Trophoblast cell (in vitro differentiated cells and primary cell): ENCODE results near the gene KCNIP4.

Experiments
- DNase-seq, 2 donors: peaks; one replicate each; pipeline ENCODE4 v3.0.0-alpha.2; 2016
- H2AFZ ChIP-seq: 2 replicates; pipeline ENCODE4 v1.6.1; 2013; ENCODE audit warnings: low read length, moderate library complexity, mild to moderate bottlenecking; ENCODE audit not compliant: insufficient read depth, poor library complexity
- H2AK5ac ChIP-seq: 2 replicates; pipeline ENCODE4 v1.6.1; 2013; ENCODE audit warnings: mild to moderate bottlenecking, low read length
- H2BK120ac ChIP-seq: 2 replicates; pipeline ENCODE4 v1.6.1; 2013; ENCODE audit warnings: low read length, mild to moderate bottlenecking, moderate library complexity; ENCODE audit not compliant: insufficient read depth, poor library complexity
- H2BK12ac ChIP-seq: 2 replicates; pipeline ENCODE4 v1.6.1; 2013; ENCODE audit warnings: mild to moderate bottlenecking, low read length, moderate library complexity
- H2BK5ac ChIP-seq: 2 replicates; pipeline ENCODE4 v1.6.1; 2013; ENCODE audit warnings: low read length, low read depth, moderate library complexity, mild to moderate bottlenecking; ENCODE audit not compliant: poor library complexity
- H3K14ac ChIP-seq: 2 replicates; pipeline ENCODE4 v1.6.1; 2013; ENCODE audit warnings: mild to moderate bottlenecking, low read length
- H3K18ac ChIP-seq: 2 replicates; pipeline ENCODE4 v1.6.1; 2013; ENCODE audit warnings: mild to moderate bottlenecking, low read length
- H3K23ac ChIP-seq: 2 replicates; pipeline ENCODE4 v1.6.1; 2013; ENCODE audit warnings: low read length
- H3K27ac ChIP-seq: 2 replicates; pipeline ENCODE4 v1.5.1; 2013; ENCODE audit warnings: low read depth, mild to moderate bottlenecking, inconsistent platforms, low read length, moderate library complexity
- H3K27me3 ChIP-seq: 2 replicates; pipeline ENCODE4 v1.6.1; 2013; ENCODE audit warnings: inconsistent platforms, mild to moderate bottlenecking, low read length, moderate library complexity; ENCODE audit not compliant: insufficient read depth
- H3K36me3 ChIP-seq, 2 experiments: 1 replicate in 1 of 2; 2 replicates in 1 of 2; pipeline ENCODE4 v1.6.1; 2013; ENCODE audit warnings: low read length in 2 of 2, mild to moderate bottlenecking in 2 of 2, moderate library complexity in 1 of 2; ENCODE audit not compliant: insufficient read depth in 2 of 2, control insufficient read depth in 1 of 2
- H3K4ac ChIP-seq: 2 replicates; pipeline ENCODE4 v1.6.1; 2013; ENCODE audit warnings: low read depth, mild to moderate bottlenecking, low read length, moderate library complexity
- H3K4me1 ChIP-seq, 2 experiments: 1 replicate in 1 of 2; 2 replicates in 1 of 2; pipeline ENCODE4 v1.6.1; 2013; ENCODE audit warnings: low read length in 2 of 2, mild to moderate bottlenecking in 2 of 2, moderate library complexity in 1 of 2; ENCODE audit not compliant: insufficient read depth in 2 of 2, control insufficient read depth in 1 of 2
- H3K4me2 ChIP-seq: 2 replicates; pipeline ENCODE4 v1.6.1; 2013; ENCODE audit warnings: inconsistent platforms, mild to moderate bottlenecking, low read length, moderate library complexity
- H3K4me3 ChIP-seq: 2 replicates; pipeline ENCODE4 v1.5.1; 2013; ENCODE audit warnings: mild to moderate bottlenecking, low read depth, low read length, inconsistent platforms
- H3K79me1 ChIP-seq: one replicate; pipeline ENCODE4 v1.6.1; 2013; ENCODE audit warnings: low read length
- H3K79me2 ChIP-seq: 2 replicates; pipeline ENCODE4 v1.6.1; 2013; ENCODE audit warnings: low read length, mild to moderate bottlenecking; ENCODE audit not compliant: control insufficient read depth, insufficient read depth, poor library complexity
- H3K9ac ChIP-seq: 2 replicates; pipeline ENCODE4 v1.6.1; 2013; ENCODE audit warnings: mild to moderate bottlenecking, low read length
- H3K9me3 ChIP-seq: 2 replicates; pipeline ENCODE4 v1.6.1; 2013; ENCODE audit warnings: low read depth, mild to moderate bottlenecking, control low read depth, inconsistent platforms, low read length; ENCODE audit not compliant: insufficient read depth
- H4K12ac ChIP-seq: 2 replicates; pipeline ENCODE4 v1.6.1; 2013; ENCODE audit warnings: low read depth, mild to moderate bottlenecking, low read length, moderate library complexity
- H4K8ac ChIP-seq: 2 replicates; pipeline ENCODE4 v1.6.1; 2013; ENCODE audit warnings: low read depth, mild to moderate bottlenecking, low read length, moderate library complexity
- H4K91ac ChIP-seq: one replicate; pipeline ENCODE4 v1.6.1; 2013; ENCODE audit warnings: low read depth, mild to moderate bottlenecking, low read length, moderate library complexity
- WGBS: extraction: QIAGEN DNeasy Blood & Tissue Kit; methylation state at CpG from one replicate; pipeline ENCODE4 v1.1.7; 2013; ENCODE audit warnings: missing lambda C conversion rate; ENCODE audit not compliant: insufficient read length, insufficient coverage; ENCODE audit errors: extremely low coverage; 5-methylcytosine and 5-hydroxymethylcytosine counted together

Gene KCNIP4

DNA sequence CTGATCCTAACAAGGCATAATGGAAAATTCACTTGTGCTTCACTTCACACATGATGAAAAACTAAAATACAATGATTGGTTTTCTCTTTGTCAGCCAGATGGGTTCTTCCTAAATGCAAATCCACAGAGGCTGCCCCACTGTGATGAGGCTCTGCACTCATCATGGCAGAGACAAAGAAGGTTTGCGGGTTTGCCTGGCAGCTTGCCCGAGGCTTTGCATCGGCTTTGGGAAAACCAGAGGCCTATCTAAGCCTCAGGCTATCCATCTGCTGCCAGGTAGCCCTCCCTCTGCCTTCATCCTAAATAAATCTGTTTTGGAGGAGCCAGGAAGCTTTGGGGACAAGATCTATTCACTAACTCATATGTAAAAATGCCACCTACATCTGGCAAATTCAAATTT is 1004.1 kb downstream of the KCNIP4 start:
- Histone ChIP-seq H3K27me3 (no peaks in the 10 kb centered on the region), H2BK12ac (no peak overlapping the region), H4K12ac (no peak overlapping the region), H3K4me3 (no peak overlapping the region), H4K8ac (no peak overlapping the region), H2BK120ac (no peak overlapping the region), H3K9ac (no peak overlapping the region), H3K4me1 (peaks cover 0 to 3% of the 10 kb centered on the region in 2 experiments), H3K27ac (no peak overlapping the region), H3K9me3 (no peaks in the 10 kb centered on the region), H3K36me3 (no peaks in the 10 kb centered on the region), H3K4ac (no peak overlapping the region), H4K91ac (no peak overlapping the region), H3K23ac (no peak overlapping the region), H3K79me1 (no peaks in the 10 kb centered on the region), H3K4me2 (no peak overlapping the region), H3K18ac (no peak overlapping the region), H3K14ac (no peak overlapping the region), H2BK5ac (no peak overlapping the region), H3K79me2 (no peaks in the 10 kb centered on the region), H2AK5ac (no peak overlapping the region), H2AFZ (no peak overlapping the region)
- no peak for DNase-seq
- WGBS = no CpG with 5 or more reads among the region's 3 CpGs

DNA sequence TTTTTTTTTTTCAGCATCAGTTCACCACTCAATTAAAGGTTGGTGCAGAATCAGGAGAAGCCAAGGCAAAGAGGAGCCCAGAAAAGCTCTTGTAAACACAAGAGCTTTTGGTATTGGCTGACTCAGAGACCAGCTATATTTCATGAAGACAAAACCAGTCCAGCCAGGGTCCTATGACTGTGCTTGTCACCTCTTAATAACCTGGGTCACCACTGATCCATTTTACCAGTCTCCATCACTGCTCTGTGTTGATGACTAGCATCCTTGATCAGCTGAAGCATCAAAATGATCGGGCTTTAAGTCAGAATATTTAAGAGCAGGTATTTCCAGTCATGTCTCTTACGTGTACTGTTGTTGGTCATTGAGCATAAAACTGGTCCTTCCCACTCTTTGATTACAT is 1010.4 kb downstream of the KCNIP4 start:
- Histone ChIP-seq H3K9ac (no peak overlapping the region), H2BK5ac (no peak overlapping the region), H3K23ac (no peak overlapping the region), H3K27ac (no peak overlapping the region), H2AK5ac (no peak overlapping the region), H3K79me2 (no peaks in the 10 kb centered on the region), H3K4me3 (no peak overlapping the region), H3K36me3 (no peaks in the 10 kb centered on the region), H3K18ac (no peak overlapping the region), H3K79me1 (no peaks in the 10 kb centered on the region), H3K4ac (no peak overlapping the region), H3K27me3 (no peaks in the 10 kb centered on the region), H4K91ac (no peak overlapping the region), H2BK12ac (no peak overlapping the region), H3K4me2 (no peak overlapping the region), H2AFZ (no peak overlapping the region), H3K4me1 (no peaks in the 10 kb centered on the region), H3K14ac (no peak overlapping the region), H4K8ac (no peak overlapping the region), H3K9me3 (no peaks in the 10 kb centered on the region), H4K12ac (no peak overlapping the region), H2BK120ac (no peak overlapping the region)
- WGBS = no CpG with 5 or more reads among the region's 2 CpGs
- no peak for DNase-seq

DNA sequence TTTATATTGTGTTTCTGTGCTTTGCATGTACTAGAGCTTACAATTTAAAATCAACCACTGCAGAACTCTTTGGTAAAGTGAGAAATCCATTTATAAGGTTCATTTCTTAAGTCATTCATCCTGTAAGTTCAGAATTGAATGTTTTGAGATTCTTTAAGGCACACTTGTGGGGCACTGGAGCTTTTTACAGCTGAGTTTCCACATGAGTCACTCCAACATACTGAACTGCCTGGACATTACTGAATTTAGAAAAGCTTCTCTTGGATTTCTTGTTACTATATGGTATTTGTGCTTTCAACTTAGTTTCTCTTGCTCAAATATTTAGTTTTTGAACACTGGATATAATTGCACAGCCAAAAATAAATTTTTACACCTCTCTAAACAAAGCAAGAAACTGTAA is 1022.0 kb downstream of the KCNIP4 start:
- no peak overlapping the region for H4K8ac ChIP-seq
- no peak overlapping the region for H2BK5ac ChIP-seq
- H3K79me1 ChIP-seq = no peaks in the 10 kb centered on the region
- H3K9ac ChIP-seq = no peak overlapping the region
- no peak overlapping the region for H4K91ac ChIP-seq
- no peak overlapping the region for H3K14ac ChIP-seq
- no peak overlapping the region for H2BK12ac ChIP-seq
- no peak overlapping the region for H3K4ac ChIP-seq
- H3K79me2 ChIP-seq = no peaks in the 10 kb centered on the region
- H2BK120ac ChIP-seq = no peak overlapping the region
- no peak overlapping the region for H4K12ac ChIP-seq
- H3K9me3 ChIP-seq = no peaks in the 10 kb centered on the region
- peaks cover 5 to 8% of the 10 kb centered on the region in 2 experiments for H3K4me1 ChIP-seq
- H3K4me2 ChIP-seq = no peak overlapping the region
- no peak overlapping the region for H3K27ac ChIP-seq
- H2AK5ac ChIP-seq = no peak overlapping the region
- H3K18ac ChIP-seq = no peak overlapping the region
- H2AFZ ChIP-seq = no peak overlapping the region
- H3K36me3 ChIP-seq = no peaks in the 10 kb centered on the region
- DNase-seq = peak in 1 of 2 donors; percentile 2
- H3K23ac ChIP-seq = no peak overlapping the region
- H3K27me3 ChIP-seq = no peaks in the 10 kb centered on the region
- no peak overlapping the region for H3K4me3 ChIP-seq

DNA sequence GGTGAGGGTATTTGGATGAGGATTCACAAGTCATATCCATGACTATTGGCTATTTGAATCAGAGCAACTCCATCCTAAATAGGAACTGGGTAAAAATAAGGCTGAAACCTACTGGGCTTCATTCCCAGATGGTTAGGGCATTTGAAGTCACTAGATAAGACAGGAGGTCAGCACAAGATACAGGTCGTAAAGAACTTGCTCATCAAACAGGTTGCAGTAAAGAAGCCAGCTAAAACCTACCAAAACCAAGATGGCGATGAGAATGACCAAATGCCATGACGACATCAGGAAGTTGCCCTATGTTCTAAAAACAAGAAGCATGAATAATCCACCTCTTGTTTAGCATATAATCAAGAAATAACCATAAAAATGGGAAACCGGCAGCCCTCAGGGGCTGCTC is 1023.4 kb downstream of the KCNIP4 start:
- Histone ChIP-seq H3K9ac (no peak overlapping the region), H3K23ac (no peak overlapping the region), H3K79me1 (no peaks in the 10 kb centered on the region), H3K4me2 (no peak overlapping the region), H3K18ac (no peak overlapping the region), H2AFZ (no peak overlapping the region), H3K9me3 (no peaks in the 10 kb centered on the region), H3K4me1 (peaks cover 5 to 8% of the 10 kb centered on the region in 2 experiments), H2BK120ac (no peak overlapping the region), H3K4me3 (no peak overlapping the region), H3K36me3 (no peaks in the 10 kb centered on the region), H3K27ac (peak overlapping the region; percentile 45), H3K27me3 (no peaks in the 10 kb centered on the region), H4K8ac (no peak overlapping the region), H4K12ac (no peak overlapping the region), H4K91ac (no peak overlapping the region), H2BK12ac (no peak overlapping the region), H3K14ac (no peak overlapping the region), H3K79me2 (no peaks in the 10 kb centered on the region), H2BK5ac (no peak overlapping the region), H3K4ac (no peak overlapping the region), H2AK5ac (no peak overlapping the region)
- WGBS = no CpG with 5 or more reads among the region's 4 CpGs
- peak; percentile 55 to 78 for DNase-seq
